Renal cortical epithelial cell (primary cell): ENCODE results near the gene CALML5. TPM values are rescaled to one million over a fixed set of nuclear protein-coding genes. Genes with fewer than 3 reads are reported as not detected.

ENCODE experiments used
- DNase-seq: peaks from one replicate; pipeline ENCODE4 v3.0.0-alpha.2; 2011; ENCODE audit warnings: low read depth
- total RNA-seq: library from RNA; depleted of rRNA; stranded (reverse); fragments of >200 nt; gene quantifications from 2 replicates; pipeline ENCODE4 v1.2.3, GENCODE V29; 2014

The CALML5 gene
- total RNA-seq, 1 donor from 2014 or later = not detected

- DNase-seq = no peak
Measured at GRCh38 chr10:5500910-5501309, 1.5 kb upstream of the CALML5 start.

GRCh38 chr10:5500162-5500670 is 846 bp upstream of the CALML5 start:
- DNase-seq = no peak

- DNase-seq = no peak
Measured at GRCh38 chr10:5498791-5499492, 428 bp downstream of the CALML5 start.

- no peak for DNase-seq
Measured at GRCh38 chr10:5497948-5498730, 1.2 kb downstream of the CALML5 start.

GRCh38 chr10:5497289-5497688 is 2.1 kb downstream of the CALML5 start:
- DNase-seq = no peak

GRCh38 chr10:5496261-5497250 is 2.8 kb downstream of the CALML5 start:
- no peak for DNase-seq

- DNase-seq = no peak
Measured at GRCh38 chr10:5494611-5495010, 4.8 kb downstream of the CALML5 start.

GRCh38 chr10:5493691-5494090 is 5.7 kb downstream of the CALML5 start:
- DNase-seq = no peak

GRCh38 chr10:5492929-5493576 is 6.3 kb downstream of the CALML5 start:
- no peak for DNase-seq

GRCh38 chr10:5492322-5492855 is 7.0 kb downstream of the CALML5 start:
- no peak for DNase-seq

GRCh38 chr10:5491477-5491876 is 7.9 kb downstream of the CALML5 start:
- DNase-seq = no peak

GRCh38 chr10:5490698-5491464 is 8.5 kb downstream of the CALML5 start:
- no peak for DNase-seq

GRCh38 chr10:5490032-5490431 is 9.3 kb downstream of the CALML5 start:
- DNase-seq = no peak

GRCh38 chr10:5488272-5489161 is 10.9 kb downstream of the CALML5 start:
- DNase-seq = no peak

- no peak for DNase-seq
Measured at GRCh38 chr10:5486853-5487235, 12.5 kb downstream of the CALML5 start.

- no peak for DNase-seq
Measured at GRCh38 chr10:5485948-5486852, 13.2 kb downstream of the CALML5 start.

GRCh38 chr10:5485290-5485689 is 14.1 kb downstream of the CALML5 start:
- DNase-seq = no peak

GRCh38 chr10:5484205-5484604 is 15.2 kb downstream of the CALML5 start:
- no peak for DNase-seq
